Suprapubic skin (tissue), 4 donors: ENCODE measurements around the gene PTK7.

ENCODE experiments used
- CTCF ChIP-seq, 2 donors: fragments of 200-600 bp in 1 of 2; fragments of 450-650 bp in 1 of 2; sonication (generic) in 1 of 2; IDR thresholded peaks; one replicate each; pipeline ENCODE4 v1.5.1; 2016 to 2019; ENCODE audit warnings: antibody characterized with exemption in 2 of 2, mild to moderate bottlenecking in 1 of 2, moderate library complexity in 1 of 2
- EP300 ChIP-seq: sonication (generic); formaldehyde crosslinking; IDR thresholded peaks from one replicate; pipeline ENCODE4 v1.6.1; 2017; ENCODE audit warnings: antibody characterized with exemption
- POLR2A ChIP-seq, 2 donors: fragments of 450-650 bp; IDR thresholded peaks; one replicate each; pipeline ENCODE4 v1.6.1; 2017; ENCODE audit warnings: antibody characterized with exemption in 2 of 2, mild to moderate bottlenecking in 2 of 2, moderate library complexity in 2 of 2
- POLR2AphosphoS5 ChIP-seq, 3 donors: sonication (generic); formaldehyde crosslinking; IDR thresholded peaks; one replicate each; pipeline ENCODE4 v1.6.1; 2017; ENCODE audit warnings: antibody characterized with exemption in 3 of 3

GRCh38 chr6:43077333-43077809, 1.3 kb downstream of the PTK7 start:
- no peak for TF ChIP-seq POLR2A (IDR thresholded peaks at IDR 0.05)
- no peak for TF ChIP-seq POLR2AphosphoS5 (IDR thresholded peaks at IDR 0.05)
- TF ChIP-seq CTCF (IDR thresholded peaks at IDR 0.05), result no peak
- no peak for TF ChIP-seq EP300
